Amniotic stem cell (primary cell): ENCODE data around the gene PARP3.
"Not testable (repeated sequence)": the region's sequence is repeated elsewhere in the genome, so short reads cannot be mapped to it uniquely, and the experiment has no call there.

Experiments used
- DNase-seq: peaks from one replicate; lab custom pipeline; 2025; lab: John Stamatoyannopoulos, UW

The PARP3 gene

GRCh38 chr3:51941798-51942602 is at the start of gene PARP3, which contains the start of gene RRP9:
TSS of gene PARP3 (plus strand) at chr3:51942363. CDS start at chr3:51943356, 993 bp downstream.
TSS of gene RRP9 (minus strand) at chr3:51941904. CDS start at chr3:51941867, 37 bp downstream.
- DNase-seq: peak; percentile 100

GRCh38 chr3:51894391-51894790 is 47.8 kb upstream of the PARP3 start:
- no peak for DNase-seq

GRCh38 chr3:51894939-51895338 is 47.2 kb upstream of the PARP3 start:
- no peak for DNase-seq

- no peak for DNase-seq
These were observed 45.4 kb upstream of the PARP3 start for GRCh38 chr3:51896607-51897305.

GRCh38 chr3:51897391-51897790 is 44.8 kb upstream of the PARP3 start:
- DNase-seq: no peak

GRCh38 chr3:51900043-51900442 is 42.1 kb upstream of the PARP3 start:
- not testable (repeated sequence) for DNase-seq

- DNase-seq: not testable (repeated sequence)
These were observed 39.8 kb upstream of the PARP3 start for GRCh38 chr3:51902361-51902760.

GRCh38 chr3:51904034-51904823 is 37.9 kb upstream of the PARP3 start:
- no peak for DNase-seq

GRCh38 chr3:51908026-51908425 is 34.1 kb upstream of the PARP3 start:
- no peak for DNase-seq

- DNase-seq: no peak
These were observed 25.7 kb upstream of the PARP3 start for GRCh38 chr3:51916418-51916817.

- DNase-seq: no peak
These were observed 21.0 kb upstream of the PARP3 start for GRCh38 chr3:51921081-51921578.

- DNase-seq: no peak
These were observed 14.8 kb upstream of the PARP3 start for GRCh38 chr3:51927061-51927977.

GRCh38 chr3:51928438-51928837 is 13.7 kb upstream of the PARP3 start:
- no peak for DNase-seq

- DNase-seq: not testable (repeated sequence)
These were observed 13.2 kb upstream of the PARP3 start for GRCh38 chr3:51928981-51929380.

- DNase-seq: no peak
These were observed 12.7 kb upstream of the PARP3 start for GRCh38 chr3:51929420-51930003.

GRCh38 chr3:51930439-51930838 is 11.7 kb upstream of the PARP3 start:
- DNase-seq: no peak

GRCh38 chr3:51931756-51932155 is 10.4 kb upstream of the PARP3 start:
- DNase-seq: no peak

- DNase-seq: no peak
These were observed 9.4 kb upstream of the PARP3 start for GRCh38 chr3:51932471-51933370.

- DNase-seq: no peak
These were observed 8.6 kb upstream of the PARP3 start for GRCh38 chr3:51933471-51934138.
